BLaER1 treated with 17β-estradiol and CSF1 and Interleukin-3, amounts not matched to agents 10 nM and 100 nM (cell line): ENCODE results near the gene GNAZ.

Experiments
- H3K27ac ChIP-seq, 11 experiments: shearing (Covaris generic); formaldehyde crosslinking; 2 replicates each; pipeline ENCODE4 v1.8.1; 2022
- H3K27me3 ChIP-seq, 11 experiments: shearing (Covaris generic); formaldehyde crosslinking; 2 replicates each; pipeline ENCODE4 v1.8.1; 2022
- H3K36me3 ChIP-seq, 11 experiments: shearing (Covaris generic); formaldehyde crosslinking; 2 replicates each; pipeline ENCODE4 v1.8.1; 2022
- H3K4me1 ChIP-seq, 10 experiments: shearing (Covaris generic); formaldehyde crosslinking; 2 replicates each; pipeline ENCODE4 v1.8.1; 2022
- H3K4me2 ChIP-seq, 11 experiments: shearing (Covaris generic); formaldehyde crosslinking; 2 replicates each; pipeline ENCODE4 v1.8.1; 2022
- H3K4me3 ChIP-seq, 10 experiments: shearing (Covaris generic); formaldehyde crosslinking; 2 replicates each; pipeline ENCODE4 v1.8.1; 2022
- H3K9ac ChIP-seq, 11 experiments: shearing (Covaris generic); formaldehyde crosslinking; 2 replicates each; pipeline ENCODE4 v1.8.1; 2022
- H3K9me3 ChIP-seq, 11 experiments: shearing (Covaris generic); formaldehyde crosslinking; replicated peaks in 1 of 11; 2 replicates each; pipeline ENCODE4 v1.8.1; 2022
- H4K20me1 ChIP-seq, 11 experiments: shearing (Covaris generic); formaldehyde crosslinking; 2 replicates each; pipeline ENCODE4 v1.8.1; 2022
- Cebpa-rat ChIP-seq, 11 experiments: shearing (Covaris generic); IDR thresholded peaks; 2 replicates each; pipeline ENCODE4 v1.8.1; 2022

The GNAZ gene

GRCh38 chr22:23080613-23081290, 10.4 kb downstream of the GNAZ start:
- no peak for TF ChIP-seq Cebpa-rat (IDR thresholded peaks at IDR 0.05)
- Histone ChIP-seq H4K20me1 (peaks cover 0 to 97% (median 0%) of the 10 kb centered on the region in 11 experiments; a peak in 5 of 22 replicates), H3K27ac (no peak overlapping the region)

GRCh38 chr22:23082534-23083314, 12.4 kb downstream of the GNAZ start:
- no peaks in the 10 kb centered on the region for H3K9me3 ChIP-seq
- H3K4me1 ChIP-seq: peaks cover 23 to 96% (median 87%) of the 10 kb centered on the region in 10 experiments
- H4K20me1 ChIP-seq: peaks cover 0 to 97% (median 0%) of the 10 kb centered on the region in 11 experiments; a peak in 5 of 22 replicates
- no peak overlapping the region for H3K27ac ChIP-seq
- no peak overlapping the region for H3K4me3 ChIP-seq
- no peaks in the 10 kb centered on the region for H3K27me3 ChIP-seq
- H3K9ac ChIP-seq: no peak overlapping the region
- H3K4me2 ChIP-seq: peak overlapping the region in 9 of 11 experiments; percentile 24 to 81 (median 65); a peak in 17 of 22 replicates
- no peaks in the 10 kb centered on the region for H3K36me3 ChIP-seq
- no peak for TF ChIP-seq Cebpa-rat (IDR thresholded peaks at IDR 0.05)

More at GRCh38 chr22:23080613-23081290, 10.4 kb downstream of the GNAZ start:
- peaks cover 6 to 96% (median 82%) of the 10 kb centered on the region in 10 experiments; a peak in 19 of 20 replicates for H3K4me1 ChIP-seq
- peak overlapping the region; percentile 6 to 99 (median 48); a peak in 21 of 22 replicates for H3K4me2 ChIP-seq
- H3K36me3 ChIP-seq: peaks cover 0 to 3% (median 0%) of the 10 kb centered on the region in 11 experiments; a peak in 1 of 22 replicates
- H3K9ac ChIP-seq: no peak overlapping the region
- peaks cover 0 to 6% (median 0%) of the 10 kb centered on the region in 11 experiments; a peak in 1 of 22 replicates for H3K27me3 ChIP-seq
- no peak overlapping the region for H3K4me3 ChIP-seq
- peaks cover 0 to 5% (median 0%) of the 10 kb centered on the region in 11 experiments; a peak in 1 of 22 replicates for H3K9me3 ChIP-seq

- H3K4me1 ChIP-seq: peaks cover 31 to 96% (median 91%) of the 10 kb centered on the region in 10 experiments
- H4K20me1 ChIP-seq: peaks cover 0 to 97% (median 0%) of the 10 kb centered on the region in 11 experiments; a peak in 6 of 22 replicates
- no peak overlapping the region for H3K9ac ChIP-seq
- no peaks in the 10 kb centered on the region for H3K27me3 ChIP-seq
- no peaks in the 10 kb centered on the region for H3K36me3 ChIP-seq
- no peaks in the 10 kb centered on the region for H3K9me3 ChIP-seq
- no peak overlapping the region for H3K27ac ChIP-seq
- H3K4me3 ChIP-seq: no peak overlapping the region; a peak in 1 of 20 replicates
- peak overlapping the region in 9 of 11 experiments; percentile 24 to 81 (median 65); a peak in 17 of 22 replicates for H3K4me2 ChIP-seq
- TF ChIP-seq Cebpa-rat (IDR thresholded peaks at IDR 0.05): no peak
Observed at GRCh38 chr22:23083315-23084021, 13.1 kb downstream of the GNAZ start.

GRCh38 chr22:23084453-23085350, 14.4 kb downstream of the GNAZ start:
- Histone ChIP-seq H3K27ac (no peak overlapping the region), H3K9ac (no peak overlapping the region), H3K4me1 (peaks cover 42 to 96% (median 92%) of the 10 kb centered on the region in 10 experiments), H4K20me1 (peaks cover 0 to 97% (median 0%) of the 10 kb centered on the region in 11 experiments; a peak in 7 of 22 replicates), H3K4me3 (no peak overlapping the region), H3K9me3 (no peaks in the 10 kb centered on the region), H3K36me3 (no peaks in the 10 kb centered on the region), H3K4me2 (peak overlapping the region in 8 of 11 experiments; percentile 62 to 86 (median 80); a peak in 14 of 22 replicates), H3K27me3 (no peaks in the 10 kb centered on the region)
- TF ChIP-seq Cebpa-rat (IDR thresholded peaks at IDR 0.05): no peak

GRCh38 chr22:23085351-23085671, 15.0 kb downstream of the GNAZ start:
- peaks cover 0 to 97% (median 0%) of the 10 kb centered on the region in 11 experiments; a peak in 7 of 22 replicates for H4K20me1 ChIP-seq
- no peak overlapping the region for H3K27ac ChIP-seq
- TF ChIP-seq Cebpa-rat (IDR thresholded peaks at IDR 0.05): no peak
- no peak overlapping the region for H3K4me3 ChIP-seq
- H3K9me3 ChIP-seq: no peaks in the 10 kb centered on the region
- peak overlapping the region in 10 of 11 experiments; percentile 71 to 91 (median 80); a peak in 16 of 22 replicates for H3K4me2 ChIP-seq
- peaks cover 42 to 96% (median 91%) of the 10 kb centered on the region in 10 experiments for H3K4me1 ChIP-seq
- no peaks in the 10 kb centered on the region for H3K36me3 ChIP-seq
- H3K27me3 ChIP-seq: no peaks in the 10 kb centered on the region
- H3K9ac ChIP-seq: no peak overlapping the region

DNA sequence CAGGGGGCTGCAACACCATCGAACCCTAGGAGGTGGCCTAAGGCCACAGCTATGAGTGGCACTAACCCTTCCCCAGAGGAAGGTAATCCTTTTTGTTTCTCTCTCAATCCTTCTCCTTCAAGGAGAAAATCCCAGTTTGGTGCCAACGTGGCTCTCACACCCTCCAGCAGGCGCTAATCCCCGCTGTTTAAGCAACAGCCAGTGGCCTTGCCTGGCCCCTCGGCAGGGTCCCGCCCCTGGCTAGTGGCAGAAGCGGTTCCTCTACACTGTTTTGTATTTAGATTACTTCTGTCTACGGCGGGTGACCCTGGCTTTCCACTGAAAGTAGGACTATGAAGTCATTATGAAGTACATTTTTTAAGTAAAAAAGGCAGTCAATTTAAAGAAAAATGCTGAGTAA, 15.5 kb downstream of the GNAZ start:
- Histone ChIP-seq H3K4me3 (no peak overlapping the region), H3K4me1 (peaks cover 40 to 96% (median 91%) of the 10 kb centered on the region in 10 experiments), H3K27ac (peak overlapping the region in 1 of 11 experiments; percentile 25; a peak in 1 of 22 replicates), H3K9ac (peak overlapping the region in 3 of 11 experiments; percentile 2 to 41 (median 37); a peak in 1 of 22 replicates), H3K36me3 (no peaks in the 10 kb centered on the region), H3K27me3 (no peaks in the 10 kb centered on the region), H4K20me1 (peaks cover 0 to 97% (median 0%) of the 10 kb centered on the region in 11 experiments; a peak in 7 of 22 replicates), H3K9me3 (no peaks in the 10 kb centered on the region), H3K4me2 (peak overlapping the region; percentile 71 to 91 (median 80))
- TF ChIP-seq Cebpa-rat (IDR thresholded peaks at IDR 0.05): no peak

GRCh38 chr22:23086263-23086662, 15.9 kb downstream of the GNAZ start:
- H3K4me1 ChIP-seq: peaks cover 35 to 94% (median 87%) of the 10 kb centered on the region in 10 experiments
- no peak overlapping the region for H3K4me3 ChIP-seq
- peak overlapping the region in 6 of 11 experiments; percentile 10 to 46 (median 25); a peak in 8 of 22 replicates for H3K27ac ChIP-seq
- peaks cover 0 to 97% (median 0%) of the 10 kb centered on the region in 11 experiments; a peak in 7 of 22 replicates for H4K20me1 ChIP-seq
- no peaks in the 10 kb centered on the region; a peak in 1 of 22 replicates for H3K36me3 ChIP-seq
- peak overlapping the region in 5 of 11 experiments; percentile 2 to 41 (median 15); a peak in 2 of 22 replicates for H3K9ac ChIP-seq
- no peaks in the 10 kb centered on the region for H3K9me3 ChIP-seq
- peak overlapping the region; percentile 71 to 91 (median 80) for H3K4me2 ChIP-seq
- no peak for TF ChIP-seq Cebpa-rat (IDR thresholded peaks at IDR 0.05)
- no peaks in the 10 kb centered on the region for H3K27me3 ChIP-seq
